PFSK-1 (cell line): ENCODE data around the gene ZNF618.

Experiments used
- POLR2AphosphoS5 ChIP-seq: IDR thresholded peaks from 2 replicates; pipeline ENCODE4 v1.6.1; 2012; ENCODE audit warnings: low read depth, mild to moderate bottlenecking, control low read depth, low read length, moderate library complexity
- SIN3A ChIP-seq: IDR thresholded peaks from 2 replicates; pipeline ENCODE4 v1.6.1; 2012; ENCODE audit warnings: mild to moderate bottlenecking, low read length, moderate library complexity, borderline replicate concordance; ENCODE audit not compliant: insufficient read depth
- TAF1 ChIP-seq: IDR thresholded peaks from 2 replicates; pipeline ENCODE4 v1.6.1; 2012; ENCODE audit warnings: low read length, control low read depth, borderline replicate concordance; ENCODE audit not compliant: insufficient read depth

DNA sequence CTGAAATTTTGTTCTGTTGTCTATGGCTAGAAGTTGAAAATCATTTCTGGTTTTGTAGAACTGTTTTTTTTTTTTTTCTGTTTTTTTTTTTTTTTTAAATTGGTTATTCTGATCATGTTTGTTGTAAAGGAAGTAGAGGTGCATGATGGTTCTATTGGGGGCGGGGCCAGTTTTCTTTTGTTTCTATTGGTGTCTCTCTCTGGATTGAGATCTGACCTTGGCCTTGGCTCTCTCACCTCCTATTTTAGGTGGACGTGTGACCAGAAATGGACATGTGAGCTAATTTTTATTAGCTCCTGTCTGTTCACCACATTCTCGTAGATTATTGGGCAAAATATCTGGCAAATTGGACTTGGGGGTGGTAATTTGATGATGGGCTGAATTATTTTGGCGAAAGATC lies 3.2 kb downstream of the ZNF618 start:
- no peak for TF ChIP-seq SIN3A
- TF ChIP-seq POLR2AphosphoS5, result no peak
- no peak for TF ChIP-seq TAF1
